ENCODE results near the gene MACROH2A1.

MACROH2A1 gene

DNA sequence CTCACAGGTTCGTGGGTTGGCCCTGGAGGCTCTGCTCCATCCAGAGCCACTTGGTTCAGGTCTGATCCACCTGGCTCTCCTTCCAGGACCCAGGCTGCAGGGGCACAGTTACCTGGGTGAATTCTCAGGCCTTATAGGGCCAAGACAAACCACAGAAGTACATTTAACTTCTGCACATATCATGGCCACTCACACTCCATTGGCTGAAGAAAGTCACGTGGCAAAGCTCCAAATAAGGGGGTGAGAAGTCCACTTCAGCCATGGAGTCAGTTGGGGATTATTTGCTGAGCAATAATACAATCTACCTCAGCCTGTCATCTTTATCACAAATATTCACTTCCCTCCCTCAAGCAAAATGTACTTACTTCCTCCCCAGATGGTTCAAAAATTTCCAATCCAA, 83.6 kb downstream of the MACROH2A1 start:
- no peak for DNase-seq (ENCODE audit: low read depth in 2 of 2)

- DNase-seq (ENCODE audit: low read depth in 2 of 2) = no peak
Measured at GRCh38 chr5:135313946-135314345, 85.1 kb downstream of the MACROH2A1 start.

DNA sequence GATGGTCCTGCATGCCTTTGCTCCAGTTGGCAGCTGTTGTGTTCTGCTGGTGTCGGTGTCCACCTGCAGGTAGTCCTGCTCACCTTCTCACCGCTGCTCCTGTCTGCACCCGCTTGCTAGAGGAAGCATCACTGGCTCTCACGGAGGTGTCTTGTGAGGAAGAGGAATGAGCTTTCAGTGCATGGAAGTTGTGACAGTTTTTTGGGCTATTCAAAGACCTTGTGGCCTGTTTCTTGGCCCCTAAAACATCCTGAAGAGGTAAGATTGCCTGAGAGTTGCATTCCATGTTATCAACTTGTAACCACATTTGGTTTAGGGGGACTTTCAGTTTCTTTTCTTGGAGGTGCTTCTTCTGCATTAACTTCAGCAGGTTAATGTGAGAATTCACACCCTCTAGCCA, 85.6 kb downstream of the MACROH2A1 start:
- DNase-seq (ENCODE audit: low read depth in 2 of 2) = no peak

- no peak for DNase-seq (ENCODE audit: low read depth in 2 of 2)
Measured at GRCh38 chr5:135312255-135312935, 86.6 kb downstream of the MACROH2A1 start.

DNA sequence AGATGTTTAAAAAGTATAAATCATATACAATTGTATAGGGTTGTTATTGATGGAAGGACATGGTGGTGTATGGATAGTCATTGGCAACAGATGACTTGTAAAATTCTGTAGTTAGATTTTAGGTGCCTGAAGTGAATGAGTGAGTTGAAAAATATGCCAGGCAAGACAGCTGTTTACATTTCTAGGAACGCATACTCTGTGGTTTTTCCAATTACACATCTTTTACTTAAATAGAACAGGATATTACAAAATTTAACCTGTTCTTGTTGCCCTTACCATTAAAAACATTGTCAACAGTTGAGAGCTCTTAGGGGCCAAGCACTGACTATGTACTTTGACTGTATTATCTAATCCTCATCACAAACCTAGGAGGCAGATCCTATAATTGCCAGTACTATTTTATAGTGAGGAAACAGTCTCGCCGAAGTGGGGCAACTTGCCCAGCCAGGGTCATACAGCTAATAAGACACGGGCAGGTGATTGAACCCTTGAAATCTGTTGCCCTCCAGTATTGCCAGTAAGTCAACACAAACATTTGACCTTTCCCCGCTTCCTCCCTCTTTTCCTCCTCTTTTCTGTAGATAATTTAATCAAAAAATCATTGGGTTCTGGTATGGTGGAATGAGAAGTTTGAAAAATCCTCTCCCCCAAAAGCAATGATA, 88.6 kb downstream of the MACROH2A1 start:
- DNase-seq (ENCODE audit: low read depth in 2 of 2) = no peak

GRCh38 chr5:135309391-135310327, 89.4 kb downstream of the MACROH2A1 start:
- DNase-seq (ENCODE audit: low read depth in 2 of 2) = no peak

DNA sequence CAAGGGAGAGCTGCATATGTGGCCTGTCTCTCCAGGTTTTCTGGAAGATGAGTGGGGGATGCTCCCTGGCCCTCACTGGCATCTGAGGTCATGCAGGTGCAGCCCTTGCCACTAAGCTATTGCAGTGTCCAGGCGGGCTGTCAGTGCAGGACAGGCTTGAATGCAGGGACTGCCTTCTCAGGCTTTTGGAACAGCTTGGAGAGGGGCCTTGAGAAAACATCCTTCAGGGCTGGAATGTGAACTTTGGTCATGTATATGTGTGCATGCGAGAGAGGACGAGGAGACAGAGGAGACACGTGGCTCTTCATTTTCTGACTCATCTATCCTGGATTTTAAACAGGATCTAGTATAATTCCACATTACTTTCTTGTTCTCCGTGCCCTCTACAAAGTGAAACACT, 90.3 kb downstream of the MACROH2A1 start:
- DNase-seq (ENCODE audit: low read depth in 2 of 2) = no peak

- DNase-seq (ENCODE audit: low read depth in 2 of 2) = no peak
Measured at GRCh38 chr5:135308245-135308644, 90.8 kb downstream of the MACROH2A1 start.

DNA sequence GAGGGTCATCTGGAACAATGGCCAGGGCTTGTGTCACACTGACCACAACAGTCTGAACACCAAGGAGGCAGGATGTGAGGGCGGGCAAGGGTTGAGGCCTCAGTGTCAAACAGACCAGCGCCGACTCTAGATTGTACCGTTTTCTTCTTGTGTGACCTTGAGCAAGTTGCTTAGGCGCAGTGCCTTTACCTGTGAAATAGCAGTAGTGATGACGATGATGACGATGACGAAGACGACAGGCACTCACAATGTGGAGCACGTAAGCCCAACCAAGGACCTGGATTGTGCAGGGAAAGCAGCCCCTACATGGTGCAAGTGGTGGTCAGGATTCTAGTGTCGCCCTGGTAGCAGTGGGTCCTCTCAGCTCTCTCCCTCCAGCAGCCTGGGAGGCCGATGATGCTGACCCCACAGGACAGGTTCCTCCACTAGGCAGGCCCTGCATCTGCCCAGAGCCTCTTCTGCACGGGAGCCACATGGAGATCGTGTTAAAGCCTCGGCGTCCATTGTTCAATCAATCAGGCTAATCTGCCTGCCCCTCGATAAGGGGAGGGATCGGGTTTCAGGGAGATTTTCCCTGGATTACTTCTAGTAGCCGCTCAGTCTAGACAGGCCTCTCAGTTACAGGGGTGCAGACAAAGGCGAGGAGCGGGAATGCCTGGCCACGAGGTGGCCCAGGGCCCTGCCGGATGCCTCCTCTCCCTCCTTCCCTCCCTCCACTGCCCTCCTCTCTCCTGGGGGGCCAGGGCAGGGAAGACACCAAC, 91.7 kb downstream of the MACROH2A1 start:
- no peak for DNase-seq (ENCODE audit: low read depth in 2 of 2)

DNA sequence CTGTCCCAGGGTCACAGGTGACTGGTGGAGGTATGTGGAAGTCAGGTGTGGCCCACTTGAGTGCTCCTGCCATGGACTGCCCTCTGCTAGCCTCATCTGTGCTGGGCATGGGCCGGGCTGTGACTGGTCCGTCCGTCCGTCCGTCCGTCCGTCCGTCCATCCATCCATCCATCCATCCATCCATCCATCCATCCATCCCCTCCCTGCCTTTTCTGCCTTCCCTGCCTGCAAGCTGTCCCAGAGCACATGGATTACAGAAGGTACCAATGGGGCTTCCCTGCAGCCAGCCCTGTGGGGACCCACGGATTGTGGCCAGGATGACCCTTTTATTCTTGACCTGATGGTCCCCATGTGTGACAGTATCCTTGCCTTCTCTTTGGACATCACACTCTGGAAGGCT, 92.5 kb downstream of the MACROH2A1 start:
- no peak for DNase-seq (ENCODE audit: low read depth in 2 of 2)

DNA sequence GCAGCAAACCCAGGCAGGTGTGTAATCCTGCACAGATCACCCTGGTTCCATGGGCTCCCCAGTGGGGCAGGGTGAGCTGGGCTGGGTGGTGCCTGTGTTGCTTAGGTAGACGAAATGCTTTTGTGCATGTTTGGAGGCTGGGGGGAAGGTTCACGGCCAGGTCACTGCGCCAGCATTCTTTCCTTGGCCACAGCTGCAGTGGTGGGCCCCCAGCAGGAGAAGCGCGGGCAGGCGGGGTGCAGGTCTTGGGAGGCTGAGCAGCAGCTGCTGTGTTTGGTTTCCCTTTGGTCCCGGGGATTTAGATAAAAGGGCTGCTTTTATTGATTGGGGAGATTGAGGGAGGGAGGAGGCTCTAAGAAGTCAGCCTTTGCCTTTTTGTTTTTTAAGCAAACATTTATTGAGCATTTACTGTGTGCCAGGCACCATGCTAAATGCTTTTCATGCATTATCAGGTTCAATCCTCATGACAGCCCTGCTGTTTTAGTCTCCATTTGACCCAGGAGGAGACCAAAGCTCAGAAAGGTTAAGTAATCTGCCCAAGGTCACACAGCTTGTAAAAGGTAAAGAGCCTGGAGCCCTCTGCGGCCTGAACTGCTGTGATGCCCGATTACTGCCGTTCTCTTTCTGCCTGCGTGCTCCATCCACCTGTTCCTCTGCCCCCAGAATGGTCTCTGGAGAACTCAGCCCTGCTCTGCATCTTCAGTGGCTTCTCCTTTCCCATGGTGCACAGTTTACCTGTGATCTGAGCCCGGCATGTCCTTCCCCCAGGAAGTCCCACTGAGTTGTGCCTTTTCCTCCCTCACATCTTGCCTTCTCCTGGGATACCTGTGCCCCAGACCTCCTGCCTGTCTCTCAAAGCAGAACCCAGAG, 94.4 kb downstream of the MACROH2A1 start:
- no peak for DNase-seq (ENCODE audit: low read depth in 2 of 2)

- DNase-seq (ENCODE audit: low read depth in 2 of 2) = no peak
Measured at GRCh38 chr5:135303582-135304173, 95.4 kb downstream of the MACROH2A1 start.

- DNase-seq (ENCODE audit: low read depth in 2 of 2) = no peak
Measured at GRCh38 chr5:135296900-135297816, 101.9 kb downstream of the MACROH2A1 start.

GRCh38 chr5:135295852-135296251, 103.2 kb downstream of the MACROH2A1 start:
- no peak for DNase-seq (ENCODE audit: low read depth in 2 of 2)

DNA sequence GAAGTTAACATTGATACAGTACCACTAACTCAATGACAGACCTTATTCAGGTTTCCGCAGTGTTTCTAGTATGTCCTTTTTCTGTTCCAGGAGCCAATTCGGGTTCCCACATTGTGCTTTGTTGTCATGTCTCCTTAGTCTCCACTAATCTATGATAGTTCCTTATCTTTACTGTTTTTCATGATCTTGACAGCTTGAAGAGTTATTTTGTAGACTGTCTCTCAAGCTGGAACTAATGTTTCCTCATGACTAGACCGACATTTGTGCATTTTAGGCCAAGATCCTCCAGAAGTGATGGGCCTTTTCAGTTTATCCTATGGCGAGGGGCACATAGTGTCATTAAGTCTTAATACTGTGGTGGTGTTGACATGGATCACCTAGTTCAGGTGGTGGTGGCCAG, 104.2 kb downstream of the MACROH2A1 start:
- no peak for DNase-seq (ENCODE audit: low read depth in 2 of 2)

DNA sequence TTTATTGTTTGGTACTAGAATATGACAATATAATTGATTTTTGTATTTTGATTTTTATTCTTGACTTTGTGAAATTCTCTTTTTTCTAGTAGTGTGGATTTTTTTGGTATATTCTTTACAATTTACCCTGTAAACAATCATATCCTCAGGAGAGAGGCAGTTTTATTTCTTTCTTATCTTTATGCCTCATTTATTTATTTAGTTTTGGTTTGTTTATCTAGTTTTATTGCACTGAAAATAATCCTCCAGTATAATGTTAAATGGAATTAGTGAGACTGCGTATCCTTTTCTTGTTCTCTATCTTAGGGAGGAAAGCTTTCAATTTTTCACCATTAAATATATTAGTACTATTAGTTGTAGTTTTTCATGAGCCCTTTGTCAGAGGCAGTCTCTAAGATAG, 109.4 kb downstream of the MACROH2A1 start:
- no peak for DNase-seq (ENCODE audit: low read depth in 2 of 2)

DNA sequence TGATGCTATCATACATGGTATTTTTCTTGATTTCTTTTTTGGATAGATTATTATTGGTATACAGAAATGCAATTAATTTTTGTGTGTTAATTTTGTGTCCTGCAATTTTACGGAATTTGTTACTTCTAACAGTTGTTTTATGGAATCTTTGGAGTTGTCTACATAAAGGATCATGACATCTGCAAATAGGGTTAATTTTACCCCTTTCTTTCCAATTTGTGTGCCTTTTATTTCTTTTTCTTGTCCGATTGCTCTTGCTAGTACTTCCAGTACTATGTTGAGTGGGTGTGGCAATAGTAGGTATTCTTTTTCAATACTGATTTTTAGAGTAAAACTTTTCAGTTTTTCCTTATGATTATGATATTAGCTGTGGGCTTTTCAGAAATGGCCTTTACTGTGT, 111.5 kb downstream of the MACROH2A1 start:
- DNase-seq (ENCODE audit: low read depth in 2 of 2) = no peak

All from stimulated activated CD8-positive, alpha-beta memory T cell treated with anti-CD3 and anti-CD28 coated beads, Interleukin-7, amount 100 ng/mL, for 4 hours (primary cell).